HG03442 (cell line): ENCODE results near the gene ASPHD1.
"Not testable (repeated sequence)": the region's sequence is repeated elsewhere in the genome, so short reads cannot be mapped to it uniquely, and the experiment has no call there.

Experiments used
- ATAC-seq: cut with Tn5 transposase; IDR thresholded peaks from one replicate; pipeline ENCODE4 v1.9.1; 2021; ENCODE audit warnings: mild to moderate bottlenecking, moderate library complexity; ENCODE audit not compliant: unreplicated experiment

The ASPHD1 gene

GRCh38 chr16:29900102-29900887 lies at the start of gene ASPHD1:
TSS of gene ASPHD1 (plus strand) at chr16:29900488. CDS start at chr16:29900972, 484 bp downstream.
- ATAC-seq, result peak; percentile 49

- ATAC-seq, result no peak
Measured at GRCh38 chr16:29850998-29851397, 49.3 kb upstream of the ASPHD1 start.

GRCh38 chr16:29852654-29853053 lies 47.6 kb upstream of the ASPHD1 start:
- no peak for ATAC-seq

GRCh38 chr16:29854520-29855100 lies 45.7 kb upstream of the ASPHD1 start:
- ATAC-seq, result no peak

- ATAC-seq, result no peak
Measured at GRCh38 chr16:29857133-29857760, 43.0 kb upstream of the ASPHD1 start.

- no peak for ATAC-seq
Measured at GRCh38 chr16:29858149-29858849, 42.0 kb upstream of the ASPHD1 start.

- ATAC-seq, result no peak
Measured at GRCh38 chr16:29858974-29859373, 41.3 kb upstream of the ASPHD1 start.

GRCh38 chr16:29860218-29860617 lies 40.1 kb upstream of the ASPHD1 start:
- no peak for ATAC-seq

GRCh38 chr16:29862383-29862883 lies 37.9 kb upstream of the ASPHD1 start:
- ATAC-seq, result peak; percentile 8

- peak; percentile 86 for ATAC-seq
Measured at GRCh38 chr16:29862884-29863668, 37.2 kb upstream of the ASPHD1 start, which contains the start of gene CDIPT. TSS of gene CDIPT (minus strand) at chr16:29863226. CDS start at chr16:29862857, 369 bp downstream.

- no peak for ATAC-seq
Measured at GRCh38 chr16:29863669-29863984, 36.7 kb upstream of the ASPHD1 start.

- no peak for ATAC-seq
Measured at GRCh38 chr16:29864205-29864604, 36.1 kb upstream of the ASPHD1 start.

- no peak for ATAC-seq
Measured at GRCh38 chr16:29868396-29869009, 31.8 kb upstream of the ASPHD1 start.

- not testable (repeated sequence) for ATAC-seq
Measured at GRCh38 chr16:29869067-29869466, 31.2 kb upstream of the ASPHD1 start.

GRCh38 chr16:29871822-29872546 lies 28.3 kb upstream of the ASPHD1 start:
- ATAC-seq, result no peak

- no peak for ATAC-seq
Measured at GRCh38 chr16:29873319-29873718, 27.0 kb upstream of the ASPHD1 start.

- no peak for ATAC-seq
Measured at GRCh38 chr16:29875206-29875605, 25.1 kb upstream of the ASPHD1 start.

- ATAC-seq, result no peak
Measured at GRCh38 chr16:29876217-29876593, 24.1 kb upstream of the ASPHD1 start.

GRCh38 chr16:29876594-29877249 lies 23.6 kb upstream of the ASPHD1 start:
- ATAC-seq, result no peak
